VCaP (cell line): ENCODE data around the gene HESX1.
A peak's percentile ranks its signal among the peaks of the same experiment; 100 is the strongest.

ENCODE experiments used
- H3K27ac ChIP-seq: fragments of 450-650 bp; 2 replicates; pipeline ENCODE4 v1.5.1; 2017
- TF ChIP-seq, protein P1 (sequence below): fragments of 450-650 bp; conservative IDR thresholded peaks from 2 replicates; pipeline ENCODE4 v1.5.1; 2017; ENCODE audit warnings: mild to moderate bottlenecking, moderate library complexity

HESX1 gene

DNA sequence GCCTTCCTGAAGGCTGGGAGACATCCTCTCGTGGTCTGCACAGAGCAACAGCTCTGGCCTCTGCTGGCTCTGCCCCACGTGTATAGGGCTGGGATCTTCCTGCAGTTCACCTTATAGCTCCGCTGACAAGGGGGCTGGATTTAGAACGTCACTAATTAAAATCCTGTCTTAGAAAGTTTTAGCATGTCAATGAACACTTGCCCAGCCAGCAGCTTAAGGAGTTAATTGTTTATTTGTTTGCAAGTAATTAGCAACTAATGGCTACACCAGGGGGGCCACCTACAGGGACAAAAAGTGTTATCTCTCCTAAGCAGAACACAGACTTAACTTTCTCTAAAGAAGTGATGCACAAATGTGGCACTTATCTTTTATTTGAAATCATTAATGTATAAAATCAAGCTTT lies at the start of gene HESX1:
HESX1 (minus strand) TSS at position 84 of the 403 bp plus-strand sequence; CDS start at position 24, 60 bp downstream.
- TF ChIP-seq, protein P1, sequence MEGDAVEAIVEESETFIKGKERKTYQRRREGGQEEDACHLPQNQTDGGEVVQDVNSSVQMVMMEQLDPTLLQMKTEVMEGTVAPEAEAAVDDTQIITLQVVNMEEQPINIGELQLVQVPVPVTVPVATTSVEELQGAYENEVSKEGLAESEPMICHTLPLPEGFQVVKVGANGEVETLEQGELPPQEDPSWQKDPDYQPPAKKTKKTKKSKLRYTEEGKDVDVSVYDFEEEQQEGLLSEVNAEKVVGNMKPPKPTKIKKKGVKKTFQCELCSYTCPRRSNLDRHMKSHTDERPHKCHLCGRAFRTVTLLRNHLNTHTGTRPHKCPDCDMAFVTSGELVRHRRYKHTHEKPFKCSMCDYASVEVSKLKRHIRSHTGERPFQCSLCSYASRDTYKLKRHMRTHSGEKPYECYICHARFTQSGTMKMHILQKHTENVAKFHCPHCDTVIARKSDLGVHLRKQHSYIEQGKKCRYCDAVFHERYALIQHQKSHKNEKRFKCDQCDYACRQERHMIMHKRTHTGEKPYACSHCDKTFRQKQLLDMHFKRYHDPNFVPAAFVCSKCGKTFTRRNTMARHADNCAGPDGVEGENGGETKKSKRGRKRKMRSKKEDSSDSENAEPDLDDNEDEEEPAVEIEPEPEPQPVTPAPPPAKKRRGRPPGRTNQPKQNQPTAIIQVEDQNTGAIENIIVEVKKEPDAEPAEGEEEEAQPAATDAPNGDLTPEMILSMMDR = no peak
- H3K27ac ChIP-seq = no peak within 1 kb of the TSS

GRCh38 chr3:57244946-57245345 lies 45.2 kb upstream of the HESX1 start:
- H3K27ac ChIP-seq = no peak overlapping the region
- TF ChIP-seq, protein P1 = no peak

DNA sequence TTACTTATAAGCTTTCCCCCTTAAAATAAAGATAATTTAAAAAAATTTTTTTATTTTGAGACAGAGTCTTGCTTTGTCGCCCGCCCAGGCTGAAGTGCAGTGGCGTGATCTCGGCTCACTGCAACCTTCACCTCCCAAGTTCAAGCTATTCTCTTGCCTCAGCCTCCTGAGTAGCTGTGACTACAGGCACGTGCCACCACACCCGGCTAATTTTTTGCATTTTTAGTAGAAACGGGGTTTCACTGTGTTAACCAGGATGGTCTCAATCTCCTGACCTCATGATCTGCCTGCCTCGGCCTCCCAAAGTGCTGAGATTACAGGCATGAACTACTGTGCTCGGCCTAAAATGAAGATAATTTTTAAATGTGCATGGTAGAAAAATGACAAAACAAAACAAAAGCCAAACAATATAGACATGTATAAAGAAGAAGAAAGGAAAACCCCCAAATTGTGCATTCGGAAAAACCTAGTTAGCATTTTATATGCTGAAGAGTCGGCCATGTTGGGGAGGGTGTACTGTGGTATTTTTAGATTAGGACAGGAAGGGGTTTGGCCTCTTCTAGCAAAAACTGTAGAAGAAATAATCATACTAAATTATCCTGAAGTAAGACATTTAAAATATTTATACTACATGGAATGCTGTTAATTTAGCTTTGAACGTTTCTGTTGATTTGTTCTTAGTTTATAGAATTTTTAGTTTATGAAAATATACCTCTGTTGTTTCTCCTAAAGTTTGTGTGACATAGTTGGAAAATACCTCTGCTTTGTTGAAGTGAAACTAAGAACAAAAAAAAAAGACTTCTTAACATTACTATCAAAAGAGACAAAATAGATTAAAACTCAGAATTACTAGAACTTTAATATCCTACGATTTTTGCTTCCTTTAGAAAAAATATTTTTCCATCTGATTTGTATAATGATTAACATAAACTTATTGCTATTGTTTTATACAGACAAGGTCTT lies 35.1 kb upstream of the HESX1 start:
- H3K27ac ChIP-seq = no peak overlapping the region
- TF ChIP-seq, protein P1 = no peak

DNA sequence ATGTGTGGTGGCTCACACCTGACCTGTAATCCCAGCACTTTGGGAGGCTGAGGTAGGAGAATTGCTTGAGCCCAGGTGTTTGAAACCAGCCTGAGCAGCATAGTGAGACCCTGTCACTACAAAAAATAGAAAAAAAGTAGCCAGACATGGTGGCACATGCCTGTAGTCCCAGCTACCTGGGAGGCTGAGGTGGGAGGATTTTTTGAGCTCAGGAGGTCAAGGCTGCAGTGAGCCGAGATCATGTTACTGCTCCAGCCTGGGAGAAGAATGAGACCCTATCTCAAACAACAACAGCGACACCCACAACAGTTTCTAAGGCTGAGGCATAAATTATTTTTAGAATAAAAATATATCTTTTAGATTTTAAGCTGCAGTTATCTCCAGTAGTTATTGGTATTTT lies 34.0 kb upstream of the HESX1 start:
- TF ChIP-seq, protein P1 = no peak
- no peak overlapping the region for H3K27ac ChIP-seq

GRCh38 chr3:57230006-57230405 lies 30.2 kb upstream of the HESX1 start:
- TF ChIP-seq, protein P1 = no peak

DNA sequence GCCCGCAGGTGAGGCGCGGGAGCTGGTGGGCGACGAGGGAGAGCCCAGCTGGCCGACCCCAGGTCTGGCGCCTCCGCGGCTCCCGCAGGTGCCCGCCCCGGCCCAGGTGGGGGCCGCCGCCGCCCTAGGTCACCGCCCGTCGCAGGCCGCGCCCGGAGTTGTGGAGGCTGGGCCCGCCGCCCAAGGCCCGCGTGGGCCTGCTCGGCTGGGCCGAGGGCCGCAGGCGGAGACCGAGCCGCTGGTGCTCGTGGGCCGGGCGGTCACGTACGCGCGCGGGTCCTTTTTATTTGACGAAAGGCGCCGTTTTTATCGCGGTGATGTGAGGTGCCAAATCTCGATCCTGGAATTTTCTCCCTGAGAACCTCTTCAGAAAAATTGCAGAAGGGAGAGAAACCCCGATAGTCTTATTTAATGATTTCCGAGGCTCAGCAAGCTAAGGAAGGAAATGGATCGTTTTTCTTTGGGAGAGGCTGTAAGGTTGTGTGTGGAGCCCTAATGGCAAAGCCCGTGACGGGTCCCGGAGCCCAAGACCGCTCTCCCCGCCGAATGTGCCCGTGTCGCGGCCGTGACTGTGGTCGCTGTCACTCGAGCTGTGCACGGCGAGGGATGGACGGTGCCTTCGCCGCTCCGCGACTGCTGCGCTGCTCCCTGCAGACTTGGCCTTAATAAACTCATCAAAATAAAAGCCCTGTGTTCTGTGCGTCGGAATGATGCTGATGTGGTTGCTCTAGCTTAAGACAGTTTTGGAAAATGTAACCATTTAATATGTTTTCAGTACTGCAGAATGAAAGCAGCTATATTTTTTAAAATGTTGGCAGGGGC lies 28.4 kb upstream of the HESX1 start:
- H3K27ac ChIP-seq = peak overlapping the region; percentile 97
- TF ChIP-seq, protein P1 = no peak

More at GRCh38 chr3:57230006-57230405, 30.2 kb upstream of the HESX1 start:
- peak overlapping the region; percentile 97 for H3K27ac ChIP-seq
